GM21737 (cell line): ENCODE data around the gene NCMAP.
"Not testable (repeated sequence)": the region's sequence is repeated elsewhere in the genome, so short reads cannot be mapped to it uniquely, and the experiment has no call there.

Source experiments
- ATAC-seq: cut with Tn5 transposase; IDR thresholded peaks from one replicate; pipeline ENCODE4 v1.9.1; 2021; ENCODE audit warnings: mild to moderate bottlenecking, moderate library complexity; ENCODE audit not compliant: unreplicated experiment

The NCMAP gene, protein sequence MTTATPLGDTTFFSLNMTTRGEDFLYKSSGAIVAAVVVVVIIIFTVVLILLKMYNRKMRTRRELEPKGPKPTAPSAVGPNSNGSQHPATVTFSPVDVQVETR

GRCh38 chr1:24555591-24556413 is at the start of gene NCMAP:
Gene NCMAP, plus strand, starts transcription at chr1:24556087. Its CDS starts 39,344 bp downstream, at chr1:24595431.
- ATAC-seq, result no peak

DNA sequence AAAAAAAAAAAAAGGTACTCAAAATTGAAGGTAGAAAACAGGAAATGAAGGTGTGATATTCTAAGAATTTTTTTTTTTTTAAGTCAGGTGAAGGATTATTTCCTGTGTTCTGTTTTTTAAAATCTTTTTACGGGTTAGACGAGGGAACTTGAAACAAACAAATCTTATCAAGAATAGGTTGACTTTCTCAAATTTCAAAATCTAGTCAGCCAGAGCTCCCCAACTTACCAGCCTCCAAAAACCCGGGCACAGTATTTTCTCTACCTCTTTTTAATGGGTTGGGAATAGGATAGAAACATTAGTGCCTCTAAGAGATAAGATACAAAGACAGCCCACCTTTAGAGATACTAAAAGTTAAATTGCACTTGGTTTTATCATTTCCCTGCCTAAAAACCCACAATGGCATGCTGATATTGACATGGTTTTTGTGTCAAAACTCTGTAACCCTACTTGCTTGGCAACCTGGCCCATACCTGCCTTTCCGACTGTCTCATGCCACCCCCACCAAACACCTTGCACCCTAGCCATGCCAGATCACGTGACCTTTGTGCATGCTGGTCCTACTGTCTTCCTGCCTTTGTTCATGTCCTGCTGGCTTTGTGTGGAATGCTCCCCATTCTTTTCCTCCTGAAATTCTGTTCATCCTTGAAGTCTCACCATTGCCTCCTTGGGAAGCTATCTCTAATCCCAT is 49.1 kb upstream of the NCMAP start:
- no peak for ATAC-seq

GRCh38 chr1:24507405-24507804 is 48.5 kb upstream of the NCMAP start:
- no peak for ATAC-seq

DNA sequence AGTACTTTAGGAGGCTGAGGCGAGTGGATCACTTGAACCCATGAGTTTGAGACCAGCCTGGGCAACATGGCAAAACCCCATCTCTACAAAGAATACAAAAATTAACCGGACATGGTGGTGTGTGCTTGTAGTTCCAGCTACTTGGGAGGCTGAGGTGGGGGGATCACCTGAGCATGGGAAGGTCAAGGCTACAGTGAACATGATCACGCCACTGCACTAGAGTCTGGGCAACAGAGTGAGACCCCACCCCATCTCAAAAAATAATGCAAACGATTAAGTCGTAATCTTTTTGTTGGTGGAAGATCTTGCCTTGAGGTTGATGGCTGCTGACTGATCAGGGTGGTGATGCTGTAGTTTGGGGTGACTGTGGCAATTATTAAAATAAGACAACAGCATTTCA is 47.0 kb upstream of the NCMAP start:
- ATAC-seq, result no peak

- no peak for ATAC-seq
Observed at GRCh38 chr1:24513706-24514105, 42.2 kb upstream of the NCMAP start.

DNA sequence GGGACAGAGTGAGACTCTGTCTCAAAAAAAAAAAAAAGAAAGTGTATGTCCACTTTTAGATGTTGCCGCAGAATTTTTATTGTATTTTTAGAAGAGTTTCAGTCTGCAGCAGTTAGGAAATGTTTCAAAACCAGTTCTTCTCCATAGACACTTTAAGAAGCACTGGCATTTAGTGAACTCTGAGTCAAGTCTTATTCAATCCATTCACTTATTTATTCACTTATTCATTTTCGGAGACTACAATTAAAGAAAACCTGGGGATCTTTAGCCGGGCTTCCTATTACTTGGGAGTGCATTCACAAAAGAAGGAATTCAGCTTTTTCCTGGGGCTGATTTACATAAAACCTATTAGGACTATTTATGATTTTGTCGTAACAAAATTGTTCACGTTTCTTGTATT is 40.9 kb upstream of the NCMAP start:
- no peak for ATAC-seq

GRCh38 chr1:24515671-24516209 is 40.1 kb upstream of the NCMAP start:
- ATAC-seq, result not testable (repeated sequence)

DNA sequence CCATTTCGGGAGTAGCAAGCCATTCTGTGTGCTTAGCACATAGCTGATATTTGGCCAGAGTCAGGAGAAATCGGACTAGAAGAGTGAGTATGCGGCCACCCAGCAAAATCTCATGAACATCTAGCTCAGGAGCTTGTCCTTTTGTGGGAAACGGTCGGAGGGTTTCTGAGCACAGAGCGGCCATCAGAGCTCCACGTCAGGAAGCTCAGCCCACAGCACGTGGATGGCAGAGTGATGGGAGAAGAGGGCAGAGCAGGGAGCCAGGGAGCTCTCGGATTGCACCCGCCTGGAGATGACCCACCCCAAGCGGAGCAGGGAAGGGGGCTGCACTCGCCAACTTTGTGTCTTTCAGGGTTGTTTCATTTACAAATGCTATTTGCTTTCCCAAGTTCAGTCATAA is 39.4 kb upstream of the NCMAP start:
- ATAC-seq, result no peak

DNA sequence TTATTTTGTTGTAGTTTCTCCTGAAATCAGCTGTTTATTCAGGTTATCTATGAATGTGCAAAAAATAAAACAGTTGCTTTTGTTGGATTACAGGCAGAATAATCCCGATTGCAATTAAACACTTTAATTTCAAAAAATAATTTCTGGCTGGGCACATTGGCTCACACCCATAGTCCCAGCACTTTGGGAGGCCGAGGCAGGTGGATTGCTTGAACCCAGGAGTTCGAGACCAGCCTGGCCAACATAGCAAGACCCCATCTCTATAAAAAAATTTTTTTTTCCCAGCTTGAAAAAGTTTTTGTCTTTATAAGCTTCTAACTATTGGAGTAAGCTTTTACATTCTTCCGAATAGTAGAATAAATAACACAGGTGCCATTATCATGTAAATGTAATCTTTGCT is 38.0 kb upstream of the NCMAP start:
- ATAC-seq, result no peak

- not testable (repeated sequence) for ATAC-seq
Observed at GRCh38 chr1:24520282-24520681, 35.6 kb upstream of the NCMAP start.

DNA sequence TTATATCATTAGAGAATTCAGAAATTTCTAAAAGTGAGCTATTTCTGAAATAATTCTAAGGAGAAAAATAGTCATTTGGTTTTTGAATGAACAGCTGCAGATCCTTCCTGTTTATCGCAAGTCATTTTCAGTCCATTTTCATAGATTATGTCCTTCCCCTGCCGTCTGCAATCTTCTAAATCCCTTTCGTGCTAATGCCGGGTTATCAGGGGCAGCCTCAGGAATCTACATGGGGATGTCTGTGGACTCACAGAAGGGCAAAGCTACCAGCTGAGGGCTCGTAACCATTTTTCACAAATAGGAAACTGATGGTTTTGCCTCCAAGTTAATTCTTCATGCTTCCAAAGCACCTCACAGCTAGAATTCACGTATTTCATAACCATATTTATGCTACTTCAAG is 30.3 kb upstream of the NCMAP start:
- ATAC-seq, result no peak

GRCh38 chr1:24526045-24526444 is 29.8 kb upstream of the NCMAP start:
- ATAC-seq, result no peak

DNA sequence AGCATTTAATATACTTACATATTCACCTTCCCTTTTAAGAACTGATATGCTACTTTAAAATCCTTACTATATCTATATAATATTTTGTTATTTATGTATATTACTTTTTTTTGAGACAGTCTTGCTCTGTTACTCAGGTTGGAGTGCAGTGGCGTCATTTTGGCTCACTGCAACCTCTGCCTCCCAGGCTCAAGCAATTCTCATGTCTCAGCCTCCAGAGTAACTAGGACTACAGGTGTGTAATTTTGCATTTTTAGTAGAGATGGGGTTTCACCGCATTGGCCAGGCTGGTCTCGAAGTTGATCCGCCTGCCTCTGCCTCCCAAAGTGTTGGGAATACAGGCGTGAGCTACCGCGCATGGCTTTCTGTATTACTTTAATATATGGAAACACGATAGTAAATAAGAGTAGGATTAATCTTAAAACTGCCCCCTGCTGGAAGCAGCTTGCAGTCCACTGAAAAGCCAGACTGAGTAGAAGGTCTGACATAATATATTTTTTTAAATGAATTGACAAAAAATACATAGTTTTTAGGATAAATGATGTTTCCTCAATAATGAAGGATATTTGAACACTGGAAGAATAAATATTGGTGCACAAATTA is 28.8 kb upstream of the NCMAP start:
- ATAC-seq, result no peak

- ATAC-seq, result no peak
Observed at GRCh38 chr1:24528744-24529143, 27.1 kb upstream of the NCMAP start.

GRCh38 chr1:24529292-24529691 is 26.6 kb upstream of the NCMAP start:
- ATAC-seq, result not testable (repeated sequence)

GRCh38 chr1:24535021-24535424 is 20.9 kb upstream of the NCMAP start:
- no peak for ATAC-seq

GRCh38 chr1:24535778-24536177 is 20.1 kb upstream of the NCMAP start:
- ATAC-seq, result no peak

DNA sequence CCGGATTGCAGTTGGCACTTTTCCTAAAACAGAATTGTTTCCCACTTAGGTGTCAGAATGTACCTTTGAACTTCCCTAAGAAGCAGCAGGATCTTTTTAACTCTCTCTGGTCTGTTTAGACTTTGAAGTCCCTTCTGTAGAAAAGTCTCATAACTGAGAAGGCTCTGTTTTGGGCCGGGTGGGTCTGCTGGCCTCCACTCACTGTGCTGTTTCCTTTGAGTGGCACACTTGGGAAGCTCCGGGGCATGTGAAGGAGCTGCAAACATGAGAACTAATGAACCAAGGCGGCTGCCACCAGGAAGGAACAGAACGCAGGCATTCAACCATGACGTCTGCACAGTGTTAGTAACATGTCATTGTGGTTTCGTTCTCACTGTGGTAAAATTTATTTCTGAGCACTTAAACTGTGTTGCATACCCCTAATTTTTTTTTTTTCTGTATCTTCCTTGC is 19.5 kb upstream of the NCMAP start:
- no peak for ATAC-seq

DNA sequence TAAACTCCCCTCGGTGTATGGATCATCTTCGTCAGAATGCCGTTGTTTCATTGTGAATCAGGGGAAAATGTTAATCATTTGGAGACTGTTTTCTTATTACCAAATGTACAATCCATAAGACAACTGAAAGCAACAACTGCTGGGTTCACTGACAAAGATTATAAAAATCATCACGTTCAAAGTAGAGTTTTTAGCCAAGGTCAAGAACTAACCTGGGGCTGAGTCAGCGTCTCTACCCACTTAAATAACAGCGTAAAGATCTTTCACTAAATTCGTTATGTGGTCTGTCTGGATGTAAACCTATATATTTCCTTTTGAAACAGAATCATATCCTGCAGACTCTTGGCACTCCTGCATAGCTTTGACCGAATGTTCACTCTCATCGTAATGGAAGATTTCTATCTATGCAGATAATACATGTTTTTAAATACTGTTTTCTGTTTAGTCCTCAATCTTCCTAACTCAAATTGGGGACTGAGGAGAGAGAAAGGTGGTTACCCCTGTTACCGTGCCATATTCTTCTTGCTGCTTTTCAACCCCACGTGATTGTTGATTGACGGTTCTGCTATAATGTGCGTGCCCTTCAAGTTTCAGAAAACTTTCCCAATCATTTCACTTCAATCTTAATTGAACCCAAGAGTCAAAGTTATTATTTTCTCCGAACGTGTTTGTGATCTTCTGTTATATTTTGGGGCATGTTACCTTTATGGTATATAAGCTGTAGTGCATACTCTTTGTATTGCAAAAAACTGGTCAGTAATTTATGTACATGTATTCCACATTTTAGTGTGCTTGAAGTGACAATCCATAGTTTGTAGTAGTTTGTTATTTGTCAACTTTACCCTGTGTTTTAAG is 15.6 kb upstream of the NCMAP start:
- ATAC-seq, result no peak

DNA sequence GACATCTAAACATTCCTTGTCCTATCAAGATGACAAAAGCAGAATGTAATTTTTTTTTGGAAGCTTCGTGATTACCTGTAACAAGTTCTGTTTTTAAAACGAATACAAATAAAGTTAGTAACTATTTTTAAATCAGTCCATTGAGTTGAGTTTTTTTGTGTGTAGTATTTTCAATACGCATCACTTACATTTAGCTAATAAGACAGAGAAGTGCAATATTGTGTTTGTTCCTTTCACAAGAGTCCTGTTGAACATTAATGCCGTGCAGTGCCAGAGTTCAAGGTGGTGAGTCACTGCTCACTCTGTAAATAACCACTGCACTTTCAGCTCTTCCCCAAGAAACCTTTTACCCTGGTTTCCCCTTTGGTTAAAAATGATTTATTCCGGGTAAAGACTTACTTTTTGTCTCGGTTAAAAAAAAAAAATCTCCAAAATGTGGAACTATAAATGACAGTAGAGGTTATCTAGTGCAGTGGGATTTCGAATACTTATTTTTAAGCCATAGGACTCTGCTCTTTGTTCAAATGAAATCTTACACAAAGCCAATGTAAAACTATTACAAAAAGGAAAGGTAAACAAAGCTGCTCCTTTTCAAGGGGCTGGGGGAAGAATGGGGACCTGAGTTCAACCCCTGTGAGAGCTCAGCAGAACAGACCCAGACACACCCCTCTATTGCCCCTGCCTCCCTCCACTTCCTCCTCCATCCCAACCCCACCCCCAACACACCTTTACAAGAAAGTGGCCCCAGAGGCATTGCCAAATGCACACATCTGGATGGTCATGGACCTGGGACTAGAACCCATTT is 14.8 kb upstream of the NCMAP start:
- no peak for ATAC-seq
